Panc1 (cell line): Measurements from ENCODE around the gene EEF1AKMT3. TPM values are rescaled to one million over a fixed set of nuclear protein-coding genes. Genes with fewer than 3 reads are reported as not detected.

ENCODE experiments used
- ATAC-seq: fragments of 200-7000 bp; cut with Tn5 transposase; 2 replicates; pipeline ENCODE4 v1.9.1; 2020; ENCODE audit warnings: mild to moderate bottlenecking, moderate library complexity
- BruUV-seq: library from RNA; stranded (reverse); fragments of 400-500 nt; replicated peaks from 2 replicates; lab custom pipeline; 2021; lab: Mats Ljungman, UMichigan
- CTCF ChIA-PET: fragments of 300-600 bp; sonication (Branson Sonifier 250); formaldehyde crosslinking; loops from one replicate; lab custom pipeline; 2022; ENCODE audit warnings: antibody characterized with exemption; lab: Charles Lee
- POLR2A ChIA-PET: fragments of 300-600 bp; sonication (Branson Sonifier 250); formaldehyde crosslinking; loops from one replicate; lab custom pipeline; 2022; ENCODE audit warnings: antibody characterized with exemption; lab: Charles Lee
- DNase-seq: peaks from one replicate; pipeline ENCODE4 v3.0.0-alpha.2; 2010; ENCODE audit warnings: low read depth, low spot score
- H3K27ac ChIP-seq: 2 replicates; pipeline ENCODE4 v1.5.1; 2011; ENCODE audit warnings: mild to moderate bottlenecking, low read length, inconsistent platforms
- H3K27me3 ChIP-seq: fragments of 200-500 bp; sonication (Bioruptor generic); 2 replicates; pipeline ENCODE4 v1.6.0; 2014; ENCODE audit warnings: low read length, inconsistent platforms; ENCODE audit not compliant: control insufficient read depth, insufficient read depth
- H3K36me3 ChIP-seq: fragments of 200-500 bp; sonication (Bioruptor generic); 2 replicates; pipeline ENCODE4 v1.5.1; 2014; ENCODE audit warnings: inconsistent platforms, mild to moderate bottlenecking, low read length, moderate library complexity; ENCODE audit not compliant: control insufficient read depth, insufficient read depth
- H3K4me1 ChIP-seq: 2 replicates; pipeline ENCODE4 v1.5.1; 2011; ENCODE audit warnings: inconsistent platforms, mild to moderate bottlenecking, low read length, moderate library complexity; ENCODE audit not compliant: control insufficient read depth, insufficient read depth
- H3K4me3 ChIP-seq, 2 experiments: 2 replicates each; pipeline ENCODE4 v1.5.1; 2011 to 2012; ENCODE audit warnings: low read depth in 2 of 2, low read length in 2 of 2, mild to moderate bottlenecking in 2 of 2, inconsistent platforms in 1 of 2, moderate library complexity in 1 of 2
- H3K9me3 ChIP-seq: fragments of 200-500 bp; sonication (Bioruptor generic); 2 replicates; pipeline ENCODE4 v1.5.1; 2014; ENCODE audit warnings: low read depth, mild to moderate bottlenecking, inconsistent platforms, low read length, moderate library complexity; ENCODE audit not compliant: control insufficient read depth, insufficient read depth
- POLR2AphosphoS5 ChIP-seq: IDR thresholded peaks from 2 replicates; pipeline ENCODE4 v1.6.1; 2012; ENCODE audit warnings: mild to moderate bottlenecking, low read depth, low read length, moderate library complexity
- SIN3A ChIP-seq: IDR thresholded peaks from 2 replicates; pipeline ENCODE4 v1.6.1; 2012; ENCODE audit warnings: low read depth, mild to moderate bottlenecking, low read length, moderate library complexity, borderline replicate concordance; ENCODE audit not compliant: insufficient read depth
- TCF7L2 ChIP-seq: IDR thresholded peaks from 2 replicates; pipeline ENCODE4 v1.6.1; 2011; ENCODE audit warnings: mild to moderate bottlenecking, low read depth, low read length, inconsistent platforms
- in situ Hi-C: cut with HindIII; loops from 2 replicates; pipeline ENCODE4 v1.10.0; 2016; ENCODE audit warnings: low sequenced_read_pairs, low pct_unique_long_range_greater_than_20kb
- intact Hi-C: fragments of 100-400 bp; cut with micrococcal nuclease; formaldehyde crosslinking; loops from one replicate; pipeline ENCODE4 v1.10.0; 2022; ENCODE audit not compliant: unreplicated experiment
- total RNA-seq: library from RNA; stranded (reverse); gene quantifications from one replicate; pipeline ENCODE4 v1.2.1, GENCODE V29; 2021; ENCODE audit not compliant: unreplicated experiment
- TF ChIP-seq, protein P1 (sequence below), 2 experiments: IDR thresholded peaks; 2 replicates each; pipeline ENCODE4 v1.6.1; 2011 to 2012; ENCODE audit warnings: low read depth in 2 of 2, control low read depth in 1 of 2, low read length in 1 of 2, mild to moderate bottlenecking in 1 of 2, moderate library complexity in 1 of 2; ENCODE audit not compliant: insufficient read depth in 1 of 2
- TF ChIP-seq, protein P2 (sequence below): fragments of 450-650 bp; IDR thresholded peaks from 2 replicates; pipeline ENCODE4 v1.5.1; 2017; ENCODE audit warnings: mild to moderate bottlenecking

The EEF1AKMT3 gene
- total RNA-seq, 1 experiment from 2014 or later = 7.4 TPM

DNA sequence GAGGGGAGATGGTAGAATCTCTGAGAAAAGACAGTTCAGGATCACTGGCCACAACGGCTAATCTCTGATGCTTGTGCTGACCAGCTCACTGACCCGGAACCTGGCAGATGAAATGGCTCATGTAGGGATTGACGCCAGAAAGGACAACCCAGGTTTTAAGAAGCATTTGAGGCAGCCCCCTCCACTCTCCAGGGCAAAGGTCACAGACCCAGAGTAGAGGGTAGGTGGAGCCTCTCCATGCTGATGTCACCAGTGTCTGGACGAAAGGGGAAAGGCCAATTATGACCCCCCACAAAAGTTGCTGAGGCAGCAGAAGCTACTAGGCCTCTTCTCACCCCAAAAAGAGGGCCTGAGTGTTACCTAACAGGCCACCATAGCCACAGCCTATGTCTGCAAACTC, 1.7 kb upstream of the EEF1AKMT3 start:
- DNase-seq (no peak), ATAC-seq (no peak)
- H3K36me3 ChIP-seq = peaks cover 2% of the 10 kb centered on the region; the same call in 1 of the 2 replicates
- H3K27me3 ChIP-seq = no peaks in the 10 kb centered on the region
- no TSS peak for BruUV-seq
- POLR2A ChIA-PET = interaction anchor here (0.7 kb wide), 1 partner anchor 15 kb away, joined by 12 read pairs; no protein-coding TSS in a partner anchor
- intact Hi-C loops (no loop called here), in situ Hi-C loops (no loop called here)
- H3K27ac ChIP-seq = peak overlapping the region; percentile 96
- CTCF ChIA-PET = no interaction called here
- no peaks in the 10 kb centered on the region for H3K9me3 ChIP-seq
- no peak for TF ChIP-seq TCF7L2
- TF ChIP-seq SIN3A = no peak
- no peak for TF ChIP-seq POLR2AphosphoS5
- TF ChIP-seq, protein P1, sequence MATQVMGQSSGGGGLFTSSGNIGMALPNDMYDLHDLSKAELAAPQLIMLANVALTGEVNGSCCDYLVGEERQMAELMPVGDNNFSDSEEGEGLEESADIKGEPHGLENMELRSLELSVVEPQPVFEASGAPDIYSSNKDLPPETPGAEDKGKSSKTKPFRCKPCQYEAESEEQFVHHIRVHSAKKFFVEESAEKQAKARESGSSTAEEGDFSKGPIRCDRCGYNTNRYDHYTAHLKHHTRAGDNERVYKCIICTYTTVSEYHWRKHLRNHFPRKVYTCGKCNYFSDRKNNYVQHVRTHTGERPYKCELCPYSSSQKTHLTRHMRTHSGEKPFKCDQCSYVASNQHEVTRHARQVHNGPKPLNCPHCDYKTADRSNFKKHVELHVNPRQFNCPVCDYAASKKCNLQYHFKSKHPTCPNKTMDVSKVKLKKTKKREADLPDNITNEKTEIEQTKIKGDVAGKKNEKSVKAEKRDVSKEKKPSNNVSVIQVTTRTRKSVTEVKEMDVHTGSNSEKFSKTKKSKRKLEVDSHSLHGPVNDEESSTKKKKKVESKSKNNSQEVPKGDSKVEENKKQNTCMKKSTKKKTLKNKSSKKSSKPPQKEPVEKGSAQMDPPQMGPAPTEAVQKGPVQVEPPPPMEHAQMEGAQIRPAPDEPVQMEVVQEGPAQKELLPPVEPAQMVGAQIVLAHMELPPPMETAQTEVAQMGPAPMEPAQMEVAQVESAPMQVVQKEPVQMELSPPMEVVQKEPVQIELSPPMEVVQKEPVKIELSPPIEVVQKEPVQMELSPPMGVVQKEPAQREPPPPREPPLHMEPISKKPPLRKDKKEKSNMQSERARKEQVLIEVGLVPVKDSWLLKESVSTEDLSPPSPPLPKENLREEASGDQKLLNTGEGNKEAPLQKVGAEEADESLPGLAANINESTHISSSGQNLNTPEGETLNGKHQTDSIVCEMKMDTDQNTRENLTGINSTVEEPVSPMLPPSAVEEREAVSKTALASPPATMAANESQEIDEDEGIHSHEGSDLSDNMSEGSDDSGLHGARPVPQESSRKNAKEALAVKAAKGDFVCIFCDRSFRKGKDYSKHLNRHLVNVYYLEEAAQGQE (IDR thresholded peaks at IDR 0.05; ENCODE audit: insufficient read depth in 1 of 2, low read depth in 2 of 2, low read length in 1 of 2) = no peak
- TF ChIP-seq, protein P2, sequence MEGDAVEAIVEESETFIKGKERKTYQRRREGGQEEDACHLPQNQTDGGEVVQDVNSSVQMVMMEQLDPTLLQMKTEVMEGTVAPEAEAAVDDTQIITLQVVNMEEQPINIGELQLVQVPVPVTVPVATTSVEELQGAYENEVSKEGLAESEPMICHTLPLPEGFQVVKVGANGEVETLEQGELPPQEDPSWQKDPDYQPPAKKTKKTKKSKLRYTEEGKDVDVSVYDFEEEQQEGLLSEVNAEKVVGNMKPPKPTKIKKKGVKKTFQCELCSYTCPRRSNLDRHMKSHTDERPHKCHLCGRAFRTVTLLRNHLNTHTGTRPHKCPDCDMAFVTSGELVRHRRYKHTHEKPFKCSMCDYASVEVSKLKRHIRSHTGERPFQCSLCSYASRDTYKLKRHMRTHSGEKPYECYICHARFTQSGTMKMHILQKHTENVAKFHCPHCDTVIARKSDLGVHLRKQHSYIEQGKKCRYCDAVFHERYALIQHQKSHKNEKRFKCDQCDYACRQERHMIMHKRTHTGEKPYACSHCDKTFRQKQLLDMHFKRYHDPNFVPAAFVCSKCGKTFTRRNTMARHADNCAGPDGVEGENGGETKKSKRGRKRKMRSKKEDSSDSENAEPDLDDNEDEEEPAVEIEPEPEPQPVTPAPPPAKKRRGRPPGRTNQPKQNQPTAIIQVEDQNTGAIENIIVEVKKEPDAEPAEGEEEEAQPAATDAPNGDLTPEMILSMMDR = no peak
- H3K4me3 ChIP-seq = peak overlapping the region; percentile 81 to 94; a peak in 3 of 4 replicates
- peaks cover 16% of the 10 kb centered on the region for H3K4me1 ChIP-seq

DNA sequence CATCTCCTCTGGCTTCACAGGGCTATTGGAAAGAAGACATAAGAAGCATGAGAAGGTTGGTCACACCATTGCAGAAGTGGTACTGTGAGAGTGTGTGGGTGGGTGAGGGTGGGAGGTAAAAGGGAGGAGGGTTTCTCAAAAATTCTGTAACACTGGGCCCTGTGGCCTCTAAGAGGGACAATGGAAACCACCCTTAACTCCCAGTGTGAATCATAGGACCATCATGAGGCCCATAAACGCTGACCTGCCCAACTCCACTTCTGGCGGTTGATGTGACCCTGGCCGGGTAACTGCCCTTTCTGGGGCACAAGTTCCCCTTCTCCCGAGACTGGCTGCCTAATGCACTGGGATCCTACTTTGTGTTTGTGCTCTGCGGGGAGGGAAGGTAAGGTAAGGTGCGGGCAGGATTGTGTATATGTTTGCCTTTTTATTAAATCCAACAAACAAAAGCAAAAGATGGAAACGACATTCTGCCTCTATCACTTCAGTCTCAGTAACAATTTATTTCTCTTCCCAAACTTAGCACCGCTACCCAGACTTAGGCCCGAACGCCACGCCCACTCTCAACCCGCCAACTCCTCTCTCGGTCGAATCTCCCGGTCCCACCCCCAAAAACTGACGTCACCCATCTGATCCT, 1.1 kb upstream of the EEF1AKMT3 start:
- in situ Hi-C loops (no loop called here), intact Hi-C loops (no loop called here)
- TSS peak; percentile 88 for BruUV-seq
- peaks cover 16% of the 10 kb centered on the region for H3K4me1 ChIP-seq
- H3K27ac ChIP-seq = peak overlapping the region; percentile 96
- DNase-seq (no peak), ATAC-seq (peak; percentile 87)
- TF ChIP-seq TCF7L2 = no peak
- TF ChIP-seq POLR2AphosphoS5 = no peak
- TF ChIP-seq, protein P2 = no peak
- TF ChIP-seq, protein P1 (IDR thresholded peaks at IDR 0.05; ENCODE audit: insufficient read depth in 1 of 2, low read depth in 2 of 2, low read length in 1 of 2) = no peak
- no peak for TF ChIP-seq SIN3A
- peak overlapping the region; percentile 81 to 94 for H3K4me3 ChIP-seq
- no peaks in the 10 kb centered on the region for H3K27me3 ChIP-seq
- ChIA-PET POLR2A (interaction anchor here (0.6 to 0.7 kb wide), 2 partner anchors 15 to 134 kb away, joined by 9 to 12 read pairs; no protein-coding TSS in a partner anchor), CTCF (no interaction called here)
- no peaks in the 10 kb centered on the region for H3K9me3 ChIP-seq
- H3K36me3 ChIP-seq = peaks cover 2% of the 10 kb centered on the region; the same call in 1 of the 2 replicates
